HS-27A (cell line): ENCODE data around the gene AFP.
"Not testable (repeated sequence)": the region's sequence is repeated elsewhere in the genome, so short reads cannot be mapped to it uniquely, and the experiment has no call there.

ENCODE experiments used
- DNase-seq: peaks from one replicate; pipeline ENCODE4 v3.0.0-alpha.2; 2012; ENCODE audit warnings: low read depth, missing footprints

The AFP gene

GRCh38 chr4:73435984-73436383 is at the start of gene AFP:
Gene AFP, plus strand, starts transcription at chr4:73436221. Its CDS starts 42 bp downstream, at chr4:73436263.
- DNase-seq: no peak

- no peak for DNase-seq
Measured at GRCh38 chr4:73387552-73387951, 48.5 kb upstream of the AFP start.

GRCh38 chr4:73388887-73389286 is 47.1 kb upstream of the AFP start:
- no peak for DNase-seq

GRCh38 chr4:73389663-73390062 is 46.4 kb upstream of the AFP start:
- DNase-seq: not testable (repeated sequence)

- no peak for DNase-seq
Measured at GRCh38 chr4:73391774-73392173, 44.2 kb upstream of the AFP start.

GRCh38 chr4:73392936-73393335 is 43.1 kb upstream of the AFP start:
- DNase-seq: no peak

DNA sequence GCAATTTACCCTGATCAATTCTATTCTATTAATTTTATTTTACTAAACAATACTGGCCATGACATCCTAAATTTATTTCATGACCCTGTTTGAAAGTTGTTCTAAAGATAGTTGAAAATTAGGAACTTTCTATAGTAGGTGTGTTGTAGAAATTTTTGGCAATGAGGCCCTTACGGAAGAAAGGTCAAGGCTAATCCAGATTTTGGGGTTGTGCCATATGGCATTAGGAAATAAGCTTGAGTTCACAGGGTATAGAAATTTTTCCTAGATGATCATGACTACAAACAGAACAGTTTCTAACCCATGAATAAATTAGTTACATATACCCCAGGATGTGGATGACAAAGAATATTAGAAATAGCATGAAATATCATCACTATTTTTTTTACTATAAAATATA is 39.7 kb upstream of the AFP start:
- no peak for DNase-seq

GRCh38 chr4:73396993-73397972 is 38.7 kb upstream of the AFP start:
- no peak for DNase-seq

GRCh38 chr4:73401412-73401811 is 34.6 kb upstream of the AFP start:
- no peak for DNase-seq

GRCh38 chr4:73404042-73404441 is 32.0 kb upstream of the AFP start, which contains the start of gene ALB:
Gene ALB, plus strand, starts transcription at chr4:73404287. Its CDS starts 41 bp downstream, at chr4:73404328.
- DNase-seq: no peak

DNA sequence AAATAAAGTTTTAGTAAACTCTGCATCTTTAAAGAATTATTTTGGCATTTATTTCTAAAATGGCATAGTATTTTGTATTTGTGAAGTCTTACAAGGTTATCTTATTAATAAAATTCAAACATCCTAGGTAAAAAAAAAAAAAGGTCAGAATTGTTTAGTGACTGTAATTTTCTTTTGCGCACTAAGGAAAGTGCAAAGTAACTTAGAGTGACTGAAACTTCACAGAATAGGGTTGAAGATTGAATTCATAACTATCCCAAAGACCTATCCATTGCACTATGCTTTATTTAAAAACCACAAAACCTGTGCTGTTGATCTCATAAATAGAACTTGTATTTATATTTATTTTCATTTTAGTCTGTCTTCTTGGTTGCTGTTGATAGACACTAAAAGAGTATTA is 31.6 kb upstream of the AFP start:
- DNase-seq: no peak

GRCh38 chr4:73405138-73405537 is 30.9 kb upstream of the AFP start:
- no peak for DNase-seq

- no peak for DNase-seq
Measured at GRCh38 chr4:73406548-73406875, 29.5 kb upstream of the AFP start.

DNA sequence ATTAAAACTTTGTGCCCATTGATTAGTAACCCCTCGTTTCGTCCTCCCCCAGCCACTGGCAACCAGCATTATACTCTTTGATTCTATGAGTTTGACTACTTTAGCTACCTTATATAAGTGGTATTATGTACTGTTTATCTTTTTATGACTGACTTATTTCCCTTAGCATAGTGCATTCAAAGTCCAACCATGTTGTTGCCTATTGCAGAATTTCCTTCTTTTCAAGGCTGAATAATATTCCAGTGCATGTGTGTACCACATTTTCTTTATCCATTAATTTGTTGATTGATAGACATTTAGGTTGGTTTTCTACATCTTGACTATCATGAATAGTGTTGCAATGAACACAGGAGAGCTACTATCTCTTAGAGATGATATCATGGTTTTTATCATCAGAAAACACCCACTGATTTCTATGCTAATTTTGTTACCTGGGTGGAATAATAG is 28.8 kb upstream of the AFP start:
- DNase-seq: no peak

DNA sequence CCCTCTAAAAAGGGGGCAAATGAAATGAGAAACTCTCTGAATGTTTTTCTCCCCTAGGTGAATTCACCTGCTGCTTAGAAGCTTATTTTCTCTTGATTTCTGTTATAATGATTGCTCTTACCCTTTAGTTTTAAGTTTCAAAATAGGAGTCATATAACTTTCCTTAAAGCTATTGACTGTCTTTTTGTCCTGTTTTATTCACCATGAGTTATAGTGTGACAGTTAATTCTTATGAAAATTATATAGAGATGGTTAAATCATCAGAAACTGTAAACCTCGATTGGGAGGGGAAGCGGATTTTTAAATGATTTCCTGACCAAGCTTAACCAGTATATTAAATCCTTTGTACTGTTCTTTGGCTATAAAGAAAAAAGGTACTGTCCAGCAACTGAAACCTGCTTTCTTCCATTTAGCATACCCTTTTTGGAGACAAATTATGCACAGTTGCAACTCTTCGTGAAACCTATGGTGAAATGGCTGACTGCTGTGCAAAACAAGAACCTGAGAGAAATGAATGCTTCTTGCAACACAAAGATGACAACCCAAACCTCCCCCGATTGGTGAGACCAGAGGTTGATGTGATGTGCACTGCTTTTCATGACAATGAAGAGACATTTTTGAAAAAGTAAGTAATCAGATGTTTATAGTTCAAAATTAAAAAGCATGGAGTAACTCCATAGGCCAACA is 27.7 kb upstream of the AFP start:
- no peak for DNase-seq

DNA sequence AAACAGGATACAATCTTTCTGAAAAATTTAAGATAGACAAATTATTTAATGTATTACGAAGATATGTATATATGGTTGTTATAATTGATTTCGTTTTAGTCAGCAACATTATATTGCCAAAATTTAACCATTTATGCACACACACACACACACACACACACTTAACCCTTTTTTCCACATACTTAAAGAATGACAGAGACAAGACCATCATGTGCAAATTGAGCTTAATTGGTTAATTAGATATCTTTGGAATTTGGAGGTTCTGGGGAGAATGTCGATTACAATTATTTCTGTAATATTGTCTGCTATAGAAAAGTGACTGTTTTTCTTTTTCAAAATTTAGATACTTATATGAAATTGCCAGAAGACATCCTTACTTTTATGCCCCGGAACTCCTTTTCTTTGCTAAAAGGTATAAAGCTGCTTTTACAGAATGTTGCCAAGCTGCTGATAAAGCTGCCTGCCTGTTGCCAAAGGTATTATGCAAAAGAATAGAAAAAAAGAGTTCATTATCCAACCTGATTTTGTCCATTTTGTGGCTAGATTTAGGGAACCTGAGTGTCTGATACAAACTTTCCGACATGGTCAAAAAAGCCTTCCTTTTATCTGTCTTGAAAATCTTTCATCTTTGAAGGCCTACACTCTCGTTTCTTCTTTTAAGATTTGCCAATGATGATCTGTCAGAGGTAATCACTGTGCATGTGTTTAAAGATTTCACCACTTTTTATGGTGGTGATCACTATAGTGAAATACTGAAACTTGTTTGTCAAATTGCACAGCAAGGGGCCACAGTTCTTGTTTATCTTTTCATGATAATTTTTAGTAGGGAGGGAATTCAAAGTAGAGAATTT is 26.8 kb upstream of the AFP start:
- DNase-seq: no peak

DNA sequence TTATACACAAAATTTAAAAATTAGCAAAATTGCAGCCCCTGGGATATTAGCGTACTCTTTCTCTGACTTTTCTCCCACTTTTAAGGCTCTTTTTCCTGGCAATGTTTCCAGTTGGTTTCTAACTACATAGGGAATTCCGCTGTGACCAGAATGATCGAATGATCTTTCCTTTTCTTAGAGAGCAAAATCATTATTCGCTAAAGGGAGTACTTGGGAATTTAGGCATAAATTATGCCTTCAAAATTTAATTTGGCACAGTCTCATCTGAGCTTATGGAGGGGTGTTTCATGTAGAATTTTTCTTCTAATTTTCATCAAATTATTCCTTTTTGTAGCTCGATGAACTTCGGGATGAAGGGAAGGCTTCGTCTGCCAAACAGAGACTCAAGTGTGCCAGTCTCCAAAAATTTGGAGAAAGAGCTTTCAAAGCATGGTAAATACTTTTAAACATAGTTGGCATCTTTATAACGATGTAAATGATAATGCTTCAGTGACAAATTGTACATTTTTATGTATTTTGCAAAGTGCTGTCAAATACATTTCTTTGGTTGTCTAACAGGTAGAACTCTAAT is 26.0 kb upstream of the AFP start:
- DNase-seq: no peak

- no peak for DNase-seq
Measured at GRCh38 chr4:73410916-73411730, 24.9 kb upstream of the AFP start.

DNA sequence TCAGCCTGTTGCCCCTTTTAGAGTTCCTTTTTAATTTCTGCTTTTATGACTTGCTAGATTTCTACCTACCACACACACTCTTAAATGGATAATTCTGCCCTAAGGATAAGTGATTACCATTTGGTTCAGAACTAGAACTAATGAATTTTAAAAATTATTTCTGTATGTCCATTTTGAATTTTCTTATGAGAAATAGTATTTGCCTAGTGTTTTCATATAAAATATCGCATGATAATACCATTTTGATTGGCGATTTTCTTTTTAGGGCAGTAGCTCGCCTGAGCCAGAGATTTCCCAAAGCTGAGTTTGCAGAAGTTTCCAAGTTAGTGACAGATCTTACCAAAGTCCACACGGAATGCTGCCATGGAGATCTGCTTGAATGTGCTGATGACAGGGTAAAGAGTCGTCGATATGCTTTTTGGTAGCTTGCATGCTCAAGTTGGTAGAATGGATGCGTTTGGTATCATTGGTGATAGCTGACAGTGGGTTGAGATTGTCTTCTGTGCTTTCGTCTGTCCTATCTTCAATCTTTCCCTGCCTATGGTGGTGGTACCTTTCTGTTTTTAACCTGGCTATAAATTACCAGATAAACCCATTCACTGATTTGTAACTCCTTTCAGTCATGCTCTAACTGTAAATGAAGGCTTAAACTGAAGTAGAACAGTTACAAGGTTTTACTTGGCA is 24.1 kb upstream of the AFP start:
- no peak for DNase-seq

- no peak for DNase-seq
Measured at GRCh38 chr4:73413294-73413755, 22.7 kb upstream of the AFP start.
